Activated effector memory CD4-positive, alpha-beta T cell treated with Interleukin-2 at 50 U/mL for 16 hours (primary cell): ENCODE results near the gene CAST.
"Not testable (repeated sequence)": the region's sequence is repeated elsewhere in the genome, so short reads cannot be mapped to it uniquely, and the experiment has no call there.

Experiments used
- DNase-seq: peaks from one replicate; pipeline ENCODE4 v3.0.0-alpha.2; 2020

Gene CAST

DNA sequence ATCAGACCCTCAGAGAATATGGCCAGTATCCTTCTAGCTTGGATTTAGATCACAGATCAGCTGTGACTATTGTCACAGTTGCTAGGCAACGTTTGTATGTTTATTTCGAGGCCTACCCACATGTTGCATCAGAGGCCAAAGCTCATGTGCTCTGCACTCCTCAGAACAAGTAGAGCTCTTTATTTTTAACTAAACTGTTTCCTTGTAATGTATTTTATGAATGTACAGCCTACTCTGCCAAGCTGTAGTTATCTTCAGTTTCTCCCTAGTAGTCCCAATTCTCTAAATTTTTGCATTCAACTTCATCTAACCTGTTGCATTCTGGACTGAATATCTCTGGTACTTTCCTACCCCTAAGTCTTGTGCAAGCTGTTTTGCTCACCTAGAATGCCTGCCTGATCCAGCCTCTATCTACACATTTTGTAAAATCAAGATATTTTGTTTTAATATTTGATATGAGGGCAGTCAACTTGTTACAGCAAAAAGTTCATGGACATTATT is 52.8 kb downstream of the CAST start:
- no peak for DNase-seq

GRCh38 chr5:96716007-96716406 is 53.8 kb downstream of the CAST start:
- DNase-seq = no peak

DNA sequence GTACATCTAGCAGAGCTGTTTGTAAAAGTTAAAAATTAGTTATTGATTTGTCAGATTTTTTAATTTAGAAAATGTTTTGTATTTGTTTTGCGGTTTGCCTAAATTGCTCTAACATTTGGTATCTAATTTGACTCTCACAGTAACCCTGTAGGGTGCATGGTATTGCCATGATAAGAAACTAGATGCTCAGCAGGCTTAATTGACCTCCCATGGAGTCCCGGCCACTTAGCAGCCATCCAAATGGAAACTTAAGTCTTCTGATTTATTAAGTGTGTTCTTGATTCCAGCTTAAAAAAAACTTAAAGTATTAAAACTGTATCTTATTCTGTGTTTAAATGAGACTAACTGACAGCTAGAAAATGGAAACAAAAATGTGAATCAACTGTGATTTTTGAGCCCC is 54.5 kb downstream of the CAST start:
- DNase-seq = no peak

DNA sequence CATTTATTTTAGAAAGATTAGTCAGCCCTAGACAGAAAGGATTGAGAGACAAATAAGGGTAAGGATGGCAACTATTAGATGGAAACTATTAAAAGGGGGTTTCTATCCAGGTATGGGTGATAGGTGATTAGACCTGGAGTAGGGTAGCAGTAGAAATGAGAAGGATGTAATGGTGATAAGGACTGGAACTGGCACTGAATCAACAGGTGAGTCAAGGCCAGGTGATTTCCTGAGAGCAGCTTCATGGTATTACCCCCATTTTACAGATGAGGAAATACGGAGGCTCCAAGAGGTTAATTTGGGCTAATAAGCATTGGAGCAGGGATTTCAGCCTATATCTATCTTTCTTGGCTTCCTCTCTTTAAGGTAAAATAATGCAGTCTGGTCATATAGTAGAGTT is 55.7 kb downstream of the CAST start:
- DNase-seq = no peak

DNA sequence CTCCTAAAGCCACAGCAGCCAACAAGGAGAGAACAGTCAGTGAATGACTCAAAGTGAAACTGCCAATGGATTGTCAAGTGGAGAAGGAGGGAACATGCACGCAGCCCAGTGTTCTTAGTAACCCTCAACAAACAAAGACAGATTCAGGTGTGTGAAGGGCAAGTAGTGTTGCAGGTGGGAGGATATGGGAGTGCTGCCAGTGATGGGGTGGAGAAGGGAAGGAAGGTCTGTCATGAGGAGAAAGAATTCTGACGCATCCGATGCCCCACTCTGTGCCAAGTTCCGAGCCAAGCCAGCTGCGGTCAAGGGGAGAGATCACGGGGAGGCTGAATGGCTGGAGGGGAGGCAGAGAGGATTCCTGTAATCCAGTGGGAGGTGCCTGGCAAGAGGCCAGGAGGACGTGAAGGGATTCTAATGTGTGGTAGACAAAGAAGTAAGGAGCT is 56.5 kb downstream of the CAST start:
- no peak for DNase-seq

GRCh38 chr5:96720408-96720807 is 58.2 kb downstream of the CAST start:
- DNase-seq = no peak

DNA sequence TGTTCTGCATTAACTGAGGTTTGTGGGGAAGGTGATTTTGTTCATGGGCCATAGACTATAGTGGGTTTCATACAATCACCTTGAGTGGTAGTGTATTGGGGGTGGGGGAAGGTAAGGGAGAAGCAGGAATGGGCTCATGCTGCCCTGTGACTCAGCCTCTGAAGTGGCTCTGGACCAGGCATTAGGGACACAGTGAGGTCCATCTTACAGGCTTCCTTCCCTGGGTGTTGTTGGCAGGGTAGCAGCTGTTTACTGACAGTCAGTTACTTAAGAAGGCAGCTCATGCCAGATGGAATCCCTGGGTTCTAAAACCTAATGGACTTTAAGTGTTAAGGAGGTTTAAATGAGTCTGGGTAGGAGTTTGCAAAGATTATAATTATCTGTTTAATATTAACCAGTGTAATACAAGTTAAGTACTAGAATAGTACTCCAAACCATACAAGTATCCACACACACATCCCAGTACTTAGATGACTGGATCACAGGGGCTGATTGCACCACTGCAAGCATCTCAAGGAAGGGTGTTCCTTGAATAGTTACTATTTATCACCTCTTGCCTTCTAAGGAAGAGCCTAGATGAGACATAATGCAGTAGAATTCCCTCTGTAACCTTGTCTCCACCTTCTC is 59.3 kb downstream of the CAST start:
- no peak for DNase-seq

- DNase-seq = no peak
These were observed 63.1 kb downstream of the CAST start for GRCh38 chr5:96725257-96725656.

- no peak for DNase-seq
These were observed 64.6 kb downstream of the CAST start for GRCh38 chr5:96726802-96727201.

GRCh38 chr5:96729156-96729555 is 67.0 kb downstream of the CAST start:
- no peak for DNase-seq

GRCh38 chr5:96730586-96730985 is 68.4 kb downstream of the CAST start:
- no peak for DNase-seq

DNA sequence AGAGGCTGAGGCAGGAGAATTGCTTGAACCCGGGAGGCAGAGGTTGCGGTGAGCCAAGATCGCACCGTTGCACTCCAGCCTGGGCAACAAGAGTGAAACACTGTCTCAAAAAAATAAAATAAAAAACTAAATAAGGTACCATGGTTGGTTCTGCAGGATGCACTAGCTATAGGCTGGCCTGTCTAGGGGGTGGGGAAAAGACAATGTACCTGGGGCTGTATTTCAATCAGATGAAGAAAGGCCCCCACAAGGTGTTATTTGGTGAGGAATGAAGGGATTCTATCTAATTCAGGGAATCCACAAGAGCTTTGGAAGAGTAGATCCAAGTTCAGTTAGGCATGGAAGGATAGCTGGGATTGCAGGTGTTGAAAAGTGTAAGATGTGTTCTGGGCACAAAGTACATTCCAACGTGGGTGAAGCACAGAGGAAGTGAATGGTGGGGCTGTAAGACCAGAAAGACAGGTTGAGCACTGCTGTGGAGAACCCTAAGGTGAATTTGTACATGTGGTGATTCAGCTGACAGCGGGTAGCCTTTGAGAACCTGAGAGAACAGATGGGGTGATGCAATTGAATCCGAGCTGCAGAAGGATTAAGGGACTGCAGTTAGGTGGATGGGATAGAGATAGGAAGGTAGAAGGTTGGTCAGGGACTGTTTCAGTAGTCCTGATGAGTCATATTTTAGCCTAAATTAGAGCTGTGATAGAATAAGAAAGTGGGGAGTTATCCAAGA is 71.8 kb downstream of the CAST start:
- DNase-seq = no peak

- DNase-seq = no peak
These were observed 72.7 kb downstream of the CAST start for GRCh38 chr5:96734871-96735325.

GRCh38 chr5:96736937-96737336 is 74.8 kb downstream of the CAST start:
- DNase-seq = no peak

GRCh38 chr5:96741106-96741505 is 78.9 kb downstream of the CAST start:
- no peak for DNase-seq

DNA sequence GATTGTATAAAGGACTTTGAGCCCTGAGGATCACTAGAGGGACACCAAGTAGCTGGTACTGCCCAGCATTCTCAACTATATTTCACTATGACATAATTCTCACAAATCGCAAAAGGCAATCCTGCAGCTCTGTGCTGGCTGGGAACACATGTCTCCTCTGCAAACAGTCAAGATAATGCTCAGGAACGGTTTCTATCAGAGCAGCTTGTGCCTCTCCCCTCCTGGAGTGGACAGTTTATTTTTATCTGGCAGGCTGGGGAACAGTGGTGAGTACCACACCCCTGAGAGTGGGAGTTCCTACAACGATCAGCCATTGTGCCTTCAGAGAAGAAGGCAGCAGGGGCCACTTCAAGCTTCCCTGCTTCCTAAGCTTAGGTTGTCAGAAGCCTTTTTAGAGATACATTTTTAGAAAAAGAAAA is 79.7 kb downstream of the CAST start:
- no peak for DNase-seq

GRCh38 chr5:96742538-96742937 is 80.4 kb downstream of the CAST start:
- no peak for DNase-seq

DNA sequence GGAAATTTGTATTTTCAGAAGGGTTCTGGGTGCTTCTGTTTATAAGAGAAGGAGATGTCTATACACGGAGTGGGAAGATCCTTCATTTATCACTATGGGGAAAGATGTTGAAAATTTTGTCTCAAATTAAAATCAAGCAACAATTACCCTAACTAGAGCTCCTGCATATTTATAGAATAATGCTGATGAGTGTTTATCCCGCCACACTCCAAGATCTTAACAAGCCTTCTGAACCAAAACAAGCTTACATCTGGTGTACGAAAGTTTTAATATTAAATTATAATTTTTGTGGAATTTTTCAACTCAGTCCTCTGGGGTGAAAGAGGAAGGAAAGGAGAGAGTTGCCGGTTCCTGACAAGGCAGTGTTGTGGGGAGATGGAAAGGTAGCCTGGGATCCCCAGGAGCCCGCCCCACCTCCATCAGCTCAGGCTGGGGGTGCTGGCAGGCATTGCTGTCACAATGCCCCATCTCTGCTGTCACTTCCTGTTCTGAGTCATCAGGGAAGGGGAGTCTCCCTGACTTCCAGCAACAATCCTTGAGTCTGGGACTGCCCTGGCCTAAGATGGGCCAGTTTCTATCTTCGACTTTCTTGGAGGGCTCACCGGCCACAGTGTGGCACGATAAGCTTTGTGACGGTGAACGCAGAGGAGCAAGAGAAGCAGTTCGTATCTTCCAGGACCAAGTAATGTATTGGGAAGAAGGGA is 81.0 kb downstream of the CAST start:
- no peak for DNase-seq

- no peak for DNase-seq
These were observed 81.6 kb downstream of the CAST start for GRCh38 chr5:96743805-96744204.

GRCh38 chr5:96744218-96744617 is 82.0 kb downstream of the CAST start:
- not testable (repeated sequence) for DNase-seq

DNA sequence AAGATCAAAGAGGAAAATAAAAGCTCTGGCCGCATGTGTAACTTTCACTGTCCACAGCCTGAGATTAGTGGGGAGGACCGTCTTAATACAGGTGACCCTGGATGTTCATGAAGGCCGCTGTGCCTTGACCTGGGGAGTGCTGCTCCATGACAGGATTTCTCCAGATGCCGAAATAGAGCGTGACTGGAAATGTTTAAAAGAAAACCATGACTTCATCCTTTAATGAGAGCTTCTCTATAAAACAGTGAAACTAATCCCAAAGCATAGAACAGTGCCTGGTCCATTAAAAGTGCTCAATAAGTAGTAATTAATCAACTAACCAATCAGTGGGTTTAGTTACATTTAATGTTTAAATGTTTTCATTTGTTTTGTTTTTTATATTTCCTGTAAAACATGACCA is 82.8 kb downstream of the CAST start:
- no peak for DNase-seq

DNA sequence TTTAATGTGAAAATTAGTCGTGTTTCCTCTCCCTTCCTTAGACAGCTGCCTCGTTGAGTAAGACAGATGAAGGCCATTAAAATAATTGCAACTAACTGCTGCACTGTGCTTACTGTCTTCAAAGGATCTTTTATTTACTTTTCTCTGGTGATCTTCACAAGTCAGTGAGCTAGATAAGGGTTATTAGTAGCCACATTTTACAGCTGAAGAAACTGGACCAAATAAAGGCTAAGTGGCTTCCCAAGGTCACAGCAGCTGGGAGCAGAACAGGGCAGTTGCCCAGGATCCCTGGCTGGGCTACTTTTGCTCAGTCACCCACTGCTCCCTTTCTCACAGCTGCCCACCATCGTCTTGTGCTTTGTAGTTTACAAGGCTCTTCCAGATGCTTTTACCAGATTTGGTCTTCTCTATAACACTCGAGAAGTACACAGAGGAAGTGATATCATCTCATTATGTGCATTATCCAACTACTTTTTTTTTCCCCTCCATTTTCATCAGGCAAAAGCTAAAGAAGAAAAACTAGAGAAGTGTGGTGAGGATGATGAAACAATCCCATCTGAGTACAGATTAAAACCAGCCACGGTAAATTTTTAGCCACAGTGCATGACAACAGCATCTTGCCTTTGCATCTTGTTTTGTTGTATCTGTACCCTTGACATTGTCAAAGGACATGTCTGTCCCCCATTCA is 83.8 kb downstream of the CAST start:
- no peak for DNase-seq

DNA sequence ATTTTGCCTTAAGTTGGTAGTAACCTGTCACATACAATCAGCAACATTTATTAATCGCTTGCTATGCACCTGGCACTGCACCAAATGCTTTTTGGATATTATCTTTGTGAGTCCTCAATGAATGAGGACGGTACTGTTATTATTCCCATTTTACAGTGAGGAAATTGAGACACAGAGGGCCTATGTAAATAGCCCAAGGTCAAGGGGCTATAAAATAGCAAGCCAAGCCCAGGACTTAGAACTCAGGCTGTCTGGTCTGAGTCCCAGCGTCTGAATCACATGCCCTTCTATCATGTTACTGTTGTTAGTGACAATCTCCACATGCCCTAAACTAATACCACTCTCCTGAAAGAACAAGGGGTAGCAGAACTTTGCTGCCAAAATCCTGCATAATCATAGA is 85.5 kb downstream of the CAST start:
- DNase-seq = no peak
